Thymus (tissue), 11 donors: ENCODE data around the gene SPTSSB. TPM values are rescaled to one million over a fixed set of nuclear protein-coding genes. Genes with fewer than 3 reads are reported as not detected.

Experiments
- DNase-seq, 9 donors: peaks; one replicate each; pipeline ENCODE4 v3.0.0-alpha.2; 2013; ENCODE audit warnings: low spot score in 9 of 9, low read depth in 6 of 9, missing footprints in 1 of 9
- H3K27ac ChIP-seq, 2 donors: one replicate each; pipeline ENCODE4 v1.5.1; 2013; ENCODE audit warnings: control low read depth in 1 of 2, low read depth in 1 of 2, low read length in 1 of 2, mild to moderate bottlenecking in 1 of 2, moderate library complexity in 1 of 2
- H3K27me3 ChIP-seq, 2 donors: one replicate each; pipeline ENCODE4 v1.5.1; 2013; ENCODE audit warnings: low read length in 1 of 2; ENCODE audit not compliant: control insufficient read depth in 2 of 2, insufficient read depth in 1 of 2
- H3K36me3 ChIP-seq, 2 donors: one replicate each; pipeline ENCODE4 v1.5.1; 2013; ENCODE audit warnings: low read length in 1 of 2, mild to moderate bottlenecking in 1 of 2, moderate library complexity in 1 of 2; ENCODE audit not compliant: control insufficient read depth in 2 of 2, insufficient read depth in 2 of 2
- H3K4me1 ChIP-seq, 2 donors: one replicate each; pipeline ENCODE4 v1.5.1; 2013; ENCODE audit warnings: low read length in 2 of 2; ENCODE audit not compliant: control insufficient read depth in 2 of 2, insufficient read depth in 2 of 2
- H3K4me3 ChIP-seq, 2 donors: one replicate each; pipeline ENCODE4 v1.5.1; 2013; ENCODE audit warnings: low read length in 2 of 2, control low read depth in 1 of 2, mild to moderate bottlenecking in 1 of 2
- H3K9me3 ChIP-seq, 2 donors: one replicate each; pipeline ENCODE4 v1.5.1; 2013; ENCODE audit warnings: low read length in 1 of 2, mild to moderate bottlenecking in 1 of 2; ENCODE audit not compliant: control insufficient read depth in 2 of 2, insufficient read depth in 1 of 2
- WGBS: extraction: QIAGEN DNeasy Blood & Tissue Kit; methylation state at CpG from one replicate; pipeline ENCODE4 v1.1.7; 2013; 5-methylcytosine and 5-hydroxymethylcytosine counted together
- polyA plus RNA-seq: library from polyadenylated mRNA; stranded (reverse); fragments of 200-250 nt; gene quantifications from one replicate; pipeline ENCODE4 v1.2.3, GENCODE V29; 2013
- total RNA-seq: library from RNA; stranded (reverse); fragments of 120-200 nt; gene quantifications from one replicate; pipeline ENCODE4 v1.2.4, GENCODE V29; 2013
- donor health status: healthy.

Gene SPTSSB
- total and polyA plus RNA-seq, 2 donors: 0.52 to 3.3 TPM

DNA sequence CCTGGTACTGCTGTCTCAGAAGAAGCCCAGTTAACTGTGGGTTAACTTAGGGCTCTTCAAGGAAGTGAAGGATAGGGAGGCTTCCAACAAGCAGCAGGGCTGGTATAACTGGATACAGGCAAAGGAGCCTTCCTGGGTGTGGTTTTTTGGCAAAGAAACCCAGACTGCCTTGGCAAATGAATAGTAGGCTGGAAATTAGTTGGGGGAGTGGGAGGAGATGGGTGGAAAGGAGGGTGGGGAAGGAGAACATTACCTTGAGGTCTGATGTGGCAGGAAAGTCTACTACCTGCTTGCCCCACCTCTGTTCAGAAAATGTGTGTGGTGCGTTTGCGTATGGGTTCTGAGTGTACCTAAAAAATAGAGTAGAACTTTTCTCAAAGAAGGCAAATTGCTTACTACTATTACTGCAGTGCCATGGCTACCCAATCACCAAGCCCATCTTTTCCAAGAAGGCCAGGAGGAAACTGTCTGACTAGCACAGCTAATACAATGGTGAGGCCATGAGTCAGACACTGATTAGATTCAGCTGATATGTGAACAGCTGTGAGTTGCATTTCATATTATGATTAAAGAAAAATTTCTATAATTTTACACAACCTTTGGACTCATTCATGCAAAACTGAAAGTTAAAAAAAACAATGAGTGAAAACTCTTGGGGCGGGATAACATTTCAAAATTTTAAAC is 55.2 kb downstream of the SPTSSB start:
- no peaks in the 10 kb centered on the region for H3K9me3 ChIP-seq
- H3K27me3 ChIP-seq: no peaks in the 10 kb centered on the region
- peaks cover 0 to 2% of the 10 kb centered on the region in 2 donors for H3K4me1 ChIP-seq
- H3K4me3 ChIP-seq: no peak overlapping the region
- no peak for DNase-seq
- H3K36me3 ChIP-seq: no peaks in the 10 kb centered on the region
- no peak overlapping the region for H3K27ac ChIP-seq
- WGBS: 92% methylated on average over 3 of the region's 3 CpGs

DNA sequence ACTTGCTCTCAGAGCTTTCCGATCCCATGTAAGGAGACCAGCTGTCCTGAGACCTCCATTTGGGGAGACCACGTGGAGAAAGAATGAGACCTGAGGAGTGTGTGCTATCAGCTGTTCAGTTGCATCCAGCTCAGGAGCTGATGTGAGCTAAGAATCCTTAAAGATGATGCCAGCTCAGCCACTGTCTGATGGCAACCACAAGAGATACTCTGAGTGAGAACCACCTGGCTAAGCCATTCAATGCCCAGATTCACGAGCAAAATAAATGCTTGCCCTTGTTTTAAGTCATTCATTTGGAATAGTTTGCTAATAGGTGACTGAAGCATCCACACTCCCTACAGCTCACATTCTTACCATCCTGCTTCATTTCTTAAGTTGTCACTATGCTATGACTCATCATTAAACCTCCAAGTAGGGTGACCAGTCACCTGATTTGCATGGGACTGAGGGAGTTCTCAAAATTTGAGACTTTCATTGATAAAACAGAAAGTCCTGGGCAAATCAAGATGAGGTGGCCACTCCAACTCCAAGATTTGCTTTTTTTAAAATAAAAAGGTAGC is 56.4 kb downstream of the SPTSSB start:
- Histone ChIP-seq H3K27ac (no peak overlapping the region), H3K4me1 (peaks cover 3 to 10% of the 10 kb centered on the region in 2 donors), H3K36me3 (no peaks in the 10 kb centered on the region), H3K9me3 (no peaks in the 10 kb centered on the region), H3K27me3 (no peaks in the 10 kb centered on the region), H3K4me3 (no peak overlapping the region)
- 95% methylated on average over 3 of the region's 3 CpGs for WGBS
- DNase-seq: no peak

DNA sequence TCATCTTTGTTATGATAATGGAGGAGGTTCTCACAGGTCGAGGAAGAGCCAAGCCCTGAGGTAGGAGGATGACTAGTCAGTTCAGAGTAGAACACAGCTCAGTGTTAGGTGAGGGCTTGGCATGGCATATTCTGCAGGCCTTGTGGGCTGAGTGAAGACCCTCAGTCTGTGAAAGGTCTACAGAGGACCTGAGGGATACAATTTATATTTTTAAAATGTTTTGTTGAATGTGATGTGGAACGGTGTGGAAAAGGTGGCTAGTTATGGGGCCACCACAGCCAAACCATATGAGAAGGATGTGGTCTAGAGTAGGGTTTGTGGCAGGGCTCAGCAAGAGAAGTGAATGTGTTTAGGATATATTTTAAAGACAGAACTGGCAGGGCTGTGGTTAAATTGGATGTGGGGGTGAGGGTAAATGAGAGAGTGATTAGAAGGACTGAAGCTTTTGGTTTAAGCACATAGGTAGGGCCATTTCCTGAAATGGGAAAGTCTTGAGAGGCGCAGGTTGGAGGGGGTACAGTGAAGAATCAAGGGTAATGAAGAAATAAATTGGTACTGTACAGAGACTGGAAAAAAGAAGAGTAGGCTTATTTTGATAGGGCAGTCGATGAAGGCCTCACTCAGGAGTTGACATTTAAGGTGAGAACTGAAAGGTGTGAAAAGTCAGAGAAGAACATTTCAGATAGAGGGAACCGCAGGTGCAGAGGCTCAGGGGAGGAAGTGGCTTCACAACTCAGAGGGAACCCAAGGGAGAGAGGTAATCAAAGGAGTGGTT is 60.5 kb downstream of the SPTSSB start:
- Histone ChIP-seq H3K4me1 (peaks cover 3 to 10% of the 10 kb centered on the region in 2 donors), H3K27me3 (no peaks in the 10 kb centered on the region), H3K36me3 (no peaks in the 10 kb centered on the region), H3K4me3 (no peak overlapping the region), H3K9me3 (no peaks in the 10 kb centered on the region), H3K27ac (peak overlapping the region in 1 of 2 donors; percentile 73)
- DNase-seq: peak in 7 of 9 donors; percentile 21 to 77 (median 38)
- WGBS: 23% methylated on average over 5 of the region's 5 CpGs

DNA sequence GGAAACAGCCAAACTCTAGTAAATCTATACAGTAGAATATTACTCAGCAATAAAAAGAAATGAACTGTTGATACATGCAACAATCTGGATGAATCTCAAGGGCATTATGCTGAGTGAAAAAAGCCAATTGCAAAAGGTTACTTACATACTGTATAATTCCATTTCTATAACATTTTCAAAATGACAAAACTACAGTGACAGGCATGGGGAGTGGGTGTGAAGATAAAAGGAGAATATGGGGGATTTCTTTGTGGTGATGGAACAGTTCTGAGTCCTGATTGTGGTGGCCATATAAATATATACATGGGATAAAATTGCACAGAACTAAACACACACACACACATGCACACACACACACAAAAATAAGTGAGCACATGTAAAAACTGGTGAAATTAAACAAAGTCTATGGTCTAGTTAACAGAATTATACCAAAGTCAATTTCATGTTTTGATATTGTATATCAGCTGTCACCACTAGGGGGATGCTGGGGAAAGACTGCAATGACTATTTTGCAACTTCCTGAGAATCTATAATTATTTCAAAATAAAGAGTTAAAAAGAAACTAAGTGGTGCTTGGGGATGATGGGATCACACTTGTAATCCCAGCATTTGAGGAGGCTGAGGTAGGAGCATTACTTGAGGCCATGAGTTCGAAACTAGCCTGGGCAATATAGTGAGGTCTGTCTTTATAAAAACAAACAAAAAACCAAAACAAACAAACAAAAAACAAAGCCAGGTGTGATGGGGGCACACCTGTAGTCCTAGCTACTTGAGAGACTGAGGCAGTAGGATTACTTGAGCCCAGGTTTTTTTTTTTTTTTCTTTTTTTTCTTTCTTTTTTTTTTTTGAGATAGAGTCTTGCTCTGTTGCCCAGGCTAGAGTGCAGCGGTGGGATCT is 66.0 kb downstream of the SPTSSB start:
- WGBS: 95% methylated on average over 2 of the region's 2 CpGs

DNA sequence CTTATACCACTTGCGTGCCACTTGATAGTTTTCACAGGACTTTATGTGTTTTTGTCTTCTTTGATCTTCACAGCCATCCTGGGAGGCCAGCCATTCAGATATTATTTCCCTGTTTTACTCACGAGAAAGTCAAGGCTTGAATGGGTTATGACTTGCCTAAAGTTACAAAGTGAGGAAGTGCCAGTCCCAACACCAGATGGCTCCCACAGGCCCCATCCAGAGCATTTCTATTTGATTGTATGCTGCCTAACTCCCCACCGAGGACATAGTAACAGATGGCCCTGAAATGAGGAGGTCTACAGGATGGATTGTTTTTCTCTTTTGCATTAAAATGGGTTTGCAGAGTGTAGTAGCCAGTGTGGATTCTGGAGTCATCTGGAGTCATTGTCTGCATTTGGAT is 74.5 kb downstream of the SPTSSB start:
- H3K27me3 ChIP-seq: no peaks in the 10 kb centered on the region
- 96% methylated on average over 3 of the region's 3 CpGs for WGBS
- H3K27ac ChIP-seq: no peak overlapping the region
- H3K4me3 ChIP-seq: no peak overlapping the region
- no peaks in the 10 kb centered on the region for H3K4me1 ChIP-seq
- H3K36me3 ChIP-seq: no peaks in the 10 kb centered on the region
- peaks cover 3 to 5% of the 10 kb centered on the region in 2 donors for H3K9me3 ChIP-seq
- DNase-seq: no peak

More for the DNA sequence above, 66.0 kb downstream of the SPTSSB start:
- H3K4me3 ChIP-seq: no peak overlapping the region
- no peaks in the 10 kb centered on the region for H3K9me3 ChIP-seq
- no peaks in the 10 kb centered on the region for H3K36me3 ChIP-seq
- H3K27me3 ChIP-seq: no peaks in the 10 kb centered on the region
- peak in 2 of 9 donors; percentile 13 to 23 for DNase-seq
- H3K4me1 ChIP-seq: no peaks in the 10 kb centered on the region
- H3K27ac ChIP-seq: no peak overlapping the region

DNA sequence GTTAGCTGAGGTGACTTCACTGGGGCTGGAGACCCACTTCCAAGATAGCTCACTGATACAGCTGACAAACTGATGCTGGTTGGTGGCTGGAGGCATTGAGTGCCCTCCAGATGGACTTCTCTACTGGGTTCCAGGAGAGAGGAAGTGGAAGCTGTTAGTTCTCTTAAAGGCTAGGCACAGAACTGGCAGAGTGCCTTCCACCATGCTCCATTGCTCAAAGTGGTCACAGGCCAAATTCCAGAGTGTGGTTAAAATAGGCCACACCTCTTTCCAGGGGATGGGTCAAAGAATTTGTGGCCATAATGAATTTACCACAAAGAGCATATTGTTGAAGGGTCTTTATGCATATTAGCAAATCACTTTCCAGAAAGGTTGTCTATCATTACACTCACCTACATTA is 76.0 kb downstream of the SPTSSB start:
- no peaks in the 10 kb centered on the region for H3K4me1 ChIP-seq
- no peak overlapping the region for H3K27ac ChIP-seq
- no peaks in the 10 kb centered on the region for H3K36me3 ChIP-seq
- peaks cover 3 to 5% of the 10 kb centered on the region in 2 donors for H3K9me3 ChIP-seq
- H3K27me3 ChIP-seq: no peaks in the 10 kb centered on the region
- no peak for DNase-seq
- no peak overlapping the region for H3K4me3 ChIP-seq

Other genes starting within 250 kb of the SPTSSB start
- 35.1 TPM for gene NMD3, start 150.2 kb downstream of the SPTSSB start, total RNA-seq
- gene NMD3, start 150.2 kb downstream of the SPTSSB start, polyA plus RNA-seq: 31.0 TPM
- 0.19 TPM for gene OTOL1, start 125.3 kb upstream of the SPTSSB start, total RNA-seq
- gene OTOL1, start 125.3 kb upstream of the SPTSSB start, polyA plus RNA-seq: 0.37 TPM